Neuron (in vitro differentiated cells): ENCODE results near the gene LSM5.
"Not testable (repeated sequence)": the region's sequence is repeated elsewhere in the genome, so short reads cannot be mapped to it uniquely, and the experiment has no call there.

ENCODE experiments used
- H2AFZ ChIP-seq: one replicate; pipeline ENCODE4 v1.6.1; 2013; ENCODE audit warnings: low read depth, mild to moderate bottlenecking, inconsistent platforms, low read length, moderate library complexity
- H3K27me3 ChIP-seq: one replicate; pipeline ENCODE4 v1.6.1; 2013; ENCODE audit warnings: low read length; ENCODE audit not compliant: insufficient read depth
- H3K36me3 ChIP-seq: one replicate; pipeline ENCODE4 v1.6.1; 2013; ENCODE audit warnings: low read length; ENCODE audit not compliant: insufficient read depth
- H3K4me1 ChIP-seq: one replicate; pipeline ENCODE4 v1.6.1; 2013; ENCODE audit warnings: low read length; ENCODE audit not compliant: insufficient read depth
- H3K4me3 ChIP-seq: 2 replicates; pipeline ENCODE4 v1.5.1; 2013; ENCODE audit warnings: mild to moderate bottlenecking, low read length, moderate library complexity
- H3K9me3 ChIP-seq: one replicate; pipeline ENCODE4 v1.6.1; 2013; ENCODE audit warnings: low read length

LSM5 gene

DNA sequence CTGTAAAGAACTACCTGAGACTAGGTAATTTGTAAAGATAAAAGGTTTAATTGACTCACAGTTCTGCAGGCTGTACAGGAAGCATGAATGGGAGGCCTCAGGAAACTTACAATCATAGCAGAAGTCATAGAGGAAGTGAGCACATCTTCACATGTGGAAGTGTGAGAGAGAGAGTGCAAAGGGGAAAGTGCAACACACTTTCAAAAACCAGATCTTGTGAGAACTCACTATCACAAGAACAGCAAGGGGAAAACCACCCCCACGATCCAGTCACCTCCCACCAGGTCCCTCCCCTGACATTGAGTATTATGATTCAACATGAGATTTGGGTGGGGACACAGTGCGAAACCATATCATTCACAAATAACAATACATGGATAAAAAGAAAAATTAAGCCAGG is 29.6 kb upstream of the LSM5 start:
- peaks cover 11% of the 10 kb centered on the region for H3K36me3 ChIP-seq
- H3K4me1 ChIP-seq: no peaks in the 10 kb centered on the region
- no peak overlapping the region for H3K4me3 ChIP-seq
- H3K9me3 ChIP-seq: peaks cover 34% of the 10 kb centered on the region
- H2AFZ ChIP-seq: no peak overlapping the region
- H3K27me3 ChIP-seq: no peaks in the 10 kb centered on the region

DNA sequence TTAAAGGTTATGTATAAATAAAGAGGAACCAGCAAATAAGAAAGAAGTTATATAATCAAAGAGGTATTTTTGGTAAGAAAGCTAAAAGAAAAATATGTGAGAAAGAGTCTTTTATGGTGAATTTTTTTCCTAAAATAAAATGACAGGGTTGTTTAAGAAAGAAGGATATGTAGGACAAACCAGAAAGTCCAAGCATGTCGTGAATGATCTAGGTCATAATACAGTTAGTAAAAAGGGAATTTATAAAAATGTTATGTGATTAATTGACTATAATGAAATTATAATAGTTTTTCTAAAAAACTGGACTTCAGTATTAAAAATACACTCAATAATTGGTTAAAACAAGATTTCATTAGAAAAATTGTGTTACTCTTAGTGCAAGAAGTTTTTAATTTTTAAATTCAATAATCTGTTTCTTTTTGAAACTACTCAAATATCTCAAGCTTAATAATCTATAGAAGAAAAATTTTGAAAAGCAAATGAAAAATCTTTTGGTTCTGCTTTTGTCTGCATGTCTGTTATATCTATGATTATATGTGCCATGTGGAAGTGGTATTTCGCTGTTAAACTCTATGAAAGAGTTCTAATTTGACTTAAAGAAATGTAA is 28.5 kb upstream of the LSM5 start:
- H3K27me3 ChIP-seq: no peaks in the 10 kb centered on the region
- peaks cover 36% of the 10 kb centered on the region for H3K9me3 ChIP-seq
- peaks cover 11% of the 10 kb centered on the region for H3K36me3 ChIP-seq
- H2AFZ ChIP-seq: no peak overlapping the region
- H3K4me3 ChIP-seq: no peak overlapping the region
- no peaks in the 10 kb centered on the region for H3K4me1 ChIP-seq

GRCh38 chr7:32516551-32517100 is 26.4 kb upstream of the LSM5 start:
- Histone ChIP-seq H2AFZ (no peak overlapping the region), H3K9me3 (peaks cover 30% of the 10 kb centered on the region), H3K36me3 (peaks cover 8% of the 10 kb centered on the region), H3K4me1 (peaks cover 2% of the 10 kb centered on the region), H3K27me3 (no peaks in the 10 kb centered on the region), H3K4me3 (no peak overlapping the region)

- Histone ChIP-seq H2AFZ (no peak overlapping the region), H3K27me3 (no peaks in the 10 kb centered on the region), H3K4me1 (peaks cover 2% of the 10 kb centered on the region), H3K36me3 (peaks cover 8% of the 10 kb centered on the region), H3K9me3 (peaks cover 32% of the 10 kb centered on the region), H3K4me3 (no peak overlapping the region)
Measured at GRCh38 chr7:32515890-32516550, 25.8 kb upstream of the LSM5 start.

DNA sequence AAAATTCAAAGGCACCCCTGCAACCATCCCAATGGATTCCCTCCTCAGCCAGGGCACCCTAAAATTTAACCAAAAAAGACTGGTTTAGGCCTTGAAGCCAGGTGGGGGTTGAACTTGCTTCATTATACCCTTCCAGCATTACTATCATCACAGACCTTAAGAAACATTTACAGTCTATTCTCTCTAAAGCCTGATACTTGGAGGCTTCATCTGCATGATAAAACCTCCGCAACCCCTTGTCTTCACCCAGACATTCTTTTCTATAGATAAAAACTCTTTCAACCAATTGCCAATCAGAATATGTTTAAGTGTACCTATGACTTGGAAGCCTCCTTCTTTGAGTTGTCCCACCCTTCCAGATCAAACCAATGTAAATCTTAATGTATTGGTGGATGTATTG is 23.0 kb upstream of the LSM5 start:
- H2AFZ ChIP-seq: no peak overlapping the region
- H3K36me3 ChIP-seq: peaks cover 15% of the 10 kb centered on the region
- no peaks in the 10 kb centered on the region for H3K27me3 ChIP-seq
- H3K4me1 ChIP-seq: peaks cover 2% of the 10 kb centered on the region
- no peak overlapping the region for H3K4me3 ChIP-seq
- H3K9me3 ChIP-seq: peaks cover 29% of the 10 kb centered on the region

DNA sequence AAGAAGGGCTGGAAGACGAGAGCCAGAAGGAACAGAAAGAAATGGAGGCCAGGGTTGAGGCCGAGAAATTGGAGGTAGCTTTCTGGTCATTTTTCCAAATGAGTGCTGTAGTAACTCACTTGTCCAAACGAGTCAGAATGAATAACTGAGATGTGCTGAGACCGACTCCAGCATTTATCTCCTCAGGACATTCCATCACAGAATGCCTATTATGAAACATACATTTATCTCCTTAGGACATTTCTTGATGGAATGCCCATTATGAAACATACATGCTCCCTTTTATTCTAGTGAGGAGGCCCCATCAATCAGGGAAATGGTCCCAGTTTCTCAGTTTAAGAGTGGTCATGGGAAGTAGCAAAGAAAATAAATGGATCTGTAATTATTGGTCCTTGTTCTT is 21.6 kb upstream of the LSM5 start:
- Histone ChIP-seq H2AFZ (no peak overlapping the region), H3K4me3 (no peak overlapping the region), H3K9me3 (peaks cover 25% of the 10 kb centered on the region), H3K36me3 (peaks cover 18% of the 10 kb centered on the region), H3K4me1 (peaks cover 2% of the 10 kb centered on the region), H3K27me3 (no peaks in the 10 kb centered on the region)

DNA sequence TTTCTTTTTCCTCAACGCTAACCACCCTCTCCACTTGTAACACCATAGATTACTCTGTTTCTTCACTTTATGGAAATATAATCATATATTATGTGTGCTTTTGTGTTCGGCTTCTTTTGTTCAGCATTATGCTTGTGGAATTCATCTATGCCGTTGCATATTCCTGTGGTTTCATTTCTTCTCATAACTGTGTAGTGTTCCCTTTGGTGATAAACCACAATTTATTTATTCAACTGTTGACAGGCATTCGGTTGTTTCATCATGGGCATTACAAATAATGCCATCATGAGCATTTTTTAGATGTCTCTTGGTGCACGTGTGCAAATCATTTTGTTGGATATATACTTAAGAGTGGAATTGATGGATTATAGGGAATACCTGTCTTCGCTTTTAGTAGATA is 17.2 kb upstream of the LSM5 start:
- H3K9me3 ChIP-seq: peaks cover 18% of the 10 kb centered on the region
- H3K36me3 ChIP-seq: peaks cover 15% of the 10 kb centered on the region
- H3K4me3 ChIP-seq: no peak overlapping the region
- H3K4me1 ChIP-seq: peaks cover 4% of the 10 kb centered on the region
- no peak overlapping the region for H2AFZ ChIP-seq
- no peaks in the 10 kb centered on the region for H3K27me3 ChIP-seq

DNA sequence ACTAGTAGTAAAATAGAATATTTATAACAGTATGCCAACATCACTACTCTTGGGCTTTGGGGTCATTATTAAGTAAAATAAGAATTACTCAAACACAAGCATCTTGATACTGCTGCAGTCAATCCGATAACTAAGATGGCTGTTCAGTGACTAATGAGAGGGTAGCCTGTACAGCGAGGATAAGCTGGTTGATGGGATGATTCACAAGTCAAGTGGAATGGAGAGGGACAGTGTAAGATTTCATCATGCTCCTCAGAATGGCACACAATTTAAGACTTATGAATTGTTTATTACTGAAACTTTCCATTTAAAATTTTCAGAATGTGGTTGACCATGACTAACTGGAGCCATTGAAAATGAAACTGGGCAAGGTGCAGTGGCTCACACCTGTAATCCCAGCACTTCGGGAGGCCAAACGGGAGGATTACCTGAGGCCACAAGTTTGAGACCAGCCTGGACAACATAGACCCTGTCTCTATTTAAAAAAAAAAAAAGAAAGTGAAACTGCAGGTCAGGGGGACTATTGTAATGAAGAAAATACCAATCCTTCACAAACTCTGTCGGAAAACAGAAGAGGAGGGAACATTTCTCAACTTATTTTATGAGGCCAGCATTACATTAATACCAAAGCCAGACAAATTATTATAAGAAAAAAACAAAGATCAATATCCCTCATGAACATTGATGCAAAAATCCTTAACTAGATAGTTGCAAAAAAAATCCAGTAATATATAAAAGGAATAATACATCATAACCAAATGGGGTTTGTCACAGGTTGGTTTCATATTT is 16.3 kb upstream of the LSM5 start:
- H3K4me1 ChIP-seq: peaks cover 12% of the 10 kb centered on the region
- peaks cover 17% of the 10 kb centered on the region for H3K9me3 ChIP-seq
- H2AFZ ChIP-seq: no peak overlapping the region
- no peaks in the 10 kb centered on the region for H3K27me3 ChIP-seq
- peaks cover 15% of the 10 kb centered on the region for H3K36me3 ChIP-seq
- no peak overlapping the region for H3K4me3 ChIP-seq

GRCh38 chr7:32502728-32503127 is 12.5 kb upstream of the LSM5 start:
- Histone ChIP-seq H3K4me3 (no peak overlapping the region), H3K4me1 (peaks cover 19% of the 10 kb centered on the region), H3K9me3 (peaks cover 4% of the 10 kb centered on the region), H2AFZ (no peak overlapping the region), H3K27me3 (no peaks in the 10 kb centered on the region), H3K36me3 (peaks cover 10% of the 10 kb centered on the region)

GRCh38 chr7:32501522-32501921 is 11.3 kb upstream of the LSM5 start:
- Histone ChIP-seq H3K4me1 (peaks cover 25% of the 10 kb centered on the region), H2AFZ (no peak overlapping the region), H3K9me3 (peaks cover 3% of the 10 kb centered on the region), H3K4me3 (no peak overlapping the region), H3K36me3 (peaks cover 6% of the 10 kb centered on the region), H3K27me3 (no peaks in the 10 kb centered on the region)

GRCh38 chr7:32500922-32501341 is 10.8 kb upstream of the LSM5 start:
- no peaks in the 10 kb centered on the region for H3K27me3 ChIP-seq
- peaks cover 3% of the 10 kb centered on the region for H3K36me3 ChIP-seq
- H2AFZ ChIP-seq: no peak overlapping the region
- peaks cover 26% of the 10 kb centered on the region for H3K4me1 ChIP-seq
- H3K9me3 ChIP-seq: no peaks in the 10 kb centered on the region
- no peak overlapping the region for H3K4me3 ChIP-seq

GRCh38 chr7:32500216-32500615 is 10.0 kb upstream of the LSM5 start:
- H3K27me3 ChIP-seq, H3K9me3 ChIP-seq, H3K4me3 ChIP-seq, H3K36me3 ChIP-seq, H2AFZ ChIP-seq: not testable (repeated sequence)
- H3K4me1 ChIP-seq: peaks cover 26% of the 10 kb centered on the region

DNA sequence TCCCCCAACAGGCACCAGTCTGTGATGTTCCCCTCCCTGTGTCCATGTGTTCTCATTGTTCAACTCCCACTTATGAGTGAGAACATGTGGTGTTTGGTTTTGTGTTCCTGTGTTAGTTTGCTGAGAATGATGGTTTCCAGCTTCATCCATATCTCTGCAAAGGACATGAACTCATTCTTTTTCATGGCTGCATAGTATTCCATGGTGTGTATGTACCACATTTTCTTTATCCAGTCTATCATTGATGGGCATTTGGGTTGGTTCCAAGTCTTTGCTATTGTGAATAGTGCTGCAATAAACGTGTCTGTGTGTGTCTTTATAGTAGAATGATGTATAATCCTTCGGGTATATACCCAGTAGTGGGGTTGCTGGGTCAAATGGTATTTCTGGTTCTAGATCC is 9.6 kb upstream of the LSM5 start:
- not testable (repeated sequence) for H3K27me3 ChIP-seq, H2AFZ ChIP-seq, H3K9me3 ChIP-seq, H3K4me3 ChIP-seq, H3K36me3 ChIP-seq
- peaks cover 27% of the 10 kb centered on the region for H3K4me1 ChIP-seq
